ENCODE measurements around the gene TRPM4.

- TF ChIP-seq POLR2A (IDR thresholded peaks at IDR 0.05; ENCODE audit: low read depth, low read length) = no peak
- no peak for TF ChIP-seq POLR2AphosphoS5 (IDR thresholded peaks at IDR 0.05; ENCODE audit: low read depth, low read length)
- no peak for TF ChIP-seq TAF1 (IDR thresholded peaks at IDR 0.05; ENCODE audit: low read depth, low read length)
- TF ChIP-seq SPI1 (IDR thresholded peaks at IDR 0.05; ENCODE audit: low read depth, low read length) = no peak
These were observed 4.4 kb downstream of the TRPM4 start for GRCh38 chr19:49161987-49162386.

Data from GM12891 (cell line).